Measurements from ENCODE around the gene SORD.

Gene SORD

DNA sequence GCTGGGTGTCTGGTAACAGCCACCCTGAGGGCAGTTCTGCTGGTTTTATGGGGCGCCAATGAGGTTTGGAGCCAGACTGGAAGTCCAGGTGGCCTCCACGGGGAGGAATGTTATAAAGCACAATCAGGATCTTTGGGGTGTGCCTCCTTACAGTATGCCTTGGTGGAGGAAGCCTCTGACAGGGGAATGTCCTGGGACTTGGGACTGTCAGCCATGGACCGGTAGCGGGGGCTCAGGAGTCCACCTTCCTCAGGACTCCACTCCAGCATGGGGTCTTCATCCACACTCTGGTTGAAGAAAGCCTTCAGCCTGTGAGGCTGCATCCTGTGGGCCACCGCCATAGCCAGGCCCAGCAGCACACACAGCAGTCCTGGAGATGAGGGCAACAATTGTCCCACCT is 96.0 kb downstream of the SORD start:
- Histone ChIP-seq H3K4me3 (ENCODE audit: low read length in 2 of 2) (no peak overlapping the region), H3K36me3 (ENCODE audit: control insufficient read depth in 2 of 2, insufficient read depth in 2 of 2, low read length in 2 of 2) (no peaks in the 10 kb centered on the region), H3K9me3 (ENCODE audit: control insufficient read depth in 2 of 2, low read length in 2 of 2) (no peaks in the 10 kb centered on the region), H3K4me1 (ENCODE audit: control insufficient read depth, insufficient read depth, low read length) (peaks cover 13% of the 10 kb centered on the region), H3K27ac (ENCODE audit: low read length) (no peak overlapping the region), H3K9ac (ENCODE audit: low read length in 2 of 2) (no peak overlapping the region), H3K27me3 (ENCODE audit: control insufficient read depth in 1 of 2, insufficient read depth in 2 of 2, low read length in 2 of 2) (peaks cover 58 to 62% of the 10 kb centered on the region in 2 donors)

- no peak overlapping the region for H3K27ac ChIP-seq (ENCODE audit: low read length)
- H3K9ac ChIP-seq (ENCODE audit: low read length in 2 of 2): no peak overlapping the region
- no peak overlapping the region for H3K4me3 ChIP-seq (ENCODE audit: low read length in 2 of 2)
- H3K9me3 ChIP-seq (ENCODE audit: control insufficient read depth in 2 of 2, low read length in 2 of 2): no peaks in the 10 kb centered on the region
- no peaks in the 10 kb centered on the region for H3K36me3 ChIP-seq (ENCODE audit: control insufficient read depth in 2 of 2, insufficient read depth in 2 of 2, low read length in 2 of 2)
- peaks cover 45 to 51% of the 10 kb centered on the region in 2 donors for H3K27me3 ChIP-seq (ENCODE audit: control insufficient read depth in 1 of 2, insufficient read depth in 2 of 2, low read length in 2 of 2)
- H3K4me1 ChIP-seq (ENCODE audit: control insufficient read depth, insufficient read depth, low read length): peaks cover 13% of the 10 kb centered on the region
These were observed 97.3 kb downstream of the SORD start for GRCh38 chr15:45120081-45120972.

- H3K4me1 ChIP-seq (ENCODE audit: control insufficient read depth, insufficient read depth, low read length): peaks cover 13% of the 10 kb centered on the region
- no peaks in the 10 kb centered on the region for H3K36me3 ChIP-seq (ENCODE audit: control insufficient read depth in 2 of 2, insufficient read depth in 2 of 2, low read length in 2 of 2)
- H3K9ac ChIP-seq (ENCODE audit: low read length in 2 of 2): no peak overlapping the region
- H3K27me3 ChIP-seq (ENCODE audit: control insufficient read depth in 1 of 2, insufficient read depth in 2 of 2, low read length in 2 of 2): peaks cover 38 to 51% of the 10 kb centered on the region in 2 donors
- no peak overlapping the region for H3K4me3 ChIP-seq (ENCODE audit: low read length in 2 of 2)
- no peaks in the 10 kb centered on the region for H3K9me3 ChIP-seq (ENCODE audit: control insufficient read depth in 2 of 2, low read length in 2 of 2)
- no peak overlapping the region for H3K27ac ChIP-seq (ENCODE audit: low read length)
These were observed 98.0 kb downstream of the SORD start for GRCh38 chr15:45121020-45121419.

- H3K27ac ChIP-seq (ENCODE audit: low read length): no peak overlapping the region
- peaks cover 31 to 42% of the 10 kb centered on the region in 2 donors for H3K27me3 ChIP-seq (ENCODE audit: control insufficient read depth in 1 of 2, insufficient read depth in 2 of 2, low read length in 2 of 2)
- H3K9ac ChIP-seq (ENCODE audit: low read length in 2 of 2): no peak overlapping the region
- H3K4me3 ChIP-seq (ENCODE audit: low read length in 2 of 2): no peak overlapping the region
- H3K9me3 ChIP-seq (ENCODE audit: control insufficient read depth in 2 of 2, low read length in 2 of 2): no peaks in the 10 kb centered on the region
- peaks cover 5% of the 10 kb centered on the region for H3K4me1 ChIP-seq (ENCODE audit: control insufficient read depth, insufficient read depth, low read length)
- H3K36me3 ChIP-seq (ENCODE audit: control insufficient read depth in 2 of 2, insufficient read depth in 2 of 2, low read length in 2 of 2): no peaks in the 10 kb centered on the region
These were observed 98.9 kb downstream of the SORD start for GRCh38 chr15:45121706-45122417.

- no peak overlapping the region for H3K27ac ChIP-seq (ENCODE audit: low read length)
- no peak overlapping the region for H3K4me3 ChIP-seq (ENCODE audit: low read length in 2 of 2)
- H3K9me3 ChIP-seq (ENCODE audit: control insufficient read depth in 2 of 2, low read length in 2 of 2): no peaks in the 10 kb centered on the region
- H3K27me3 ChIP-seq (ENCODE audit: control insufficient read depth in 1 of 2, insufficient read depth in 2 of 2, low read length in 2 of 2): peaks cover 22 to 36% of the 10 kb centered on the region in 2 donors
- H3K36me3 ChIP-seq (ENCODE audit: control insufficient read depth in 2 of 2, insufficient read depth in 2 of 2, low read length in 2 of 2): no peaks in the 10 kb centered on the region
- H3K4me1 ChIP-seq (ENCODE audit: control insufficient read depth, insufficient read depth, low read length): no peaks in the 10 kb centered on the region
- H3K9ac ChIP-seq (ENCODE audit: low read length in 2 of 2): no peak overlapping the region
These were observed 99.7 kb downstream of the SORD start for GRCh38 chr15:45122719-45123118.

DNA sequence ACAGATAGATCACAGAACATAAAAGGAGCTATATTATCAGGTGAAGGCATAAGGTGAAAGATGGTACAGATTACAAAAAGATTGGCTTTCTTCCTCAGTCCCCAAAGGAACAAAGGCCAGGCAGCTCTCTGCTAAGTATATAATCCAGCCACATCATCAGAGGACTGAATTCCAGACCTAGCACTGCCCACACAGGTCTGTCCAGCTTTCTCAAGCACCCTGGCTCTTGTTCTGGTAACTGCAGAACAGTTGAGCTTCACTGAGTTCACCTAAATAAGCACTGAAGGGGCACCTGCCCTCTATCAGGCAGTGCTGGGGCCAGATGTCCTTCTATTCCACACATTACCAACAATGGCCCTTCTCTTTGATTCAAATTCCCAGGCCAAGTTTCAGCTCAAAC is 100.4 kb downstream of the SORD start:
- Histone ChIP-seq H3K4me3 (ENCODE audit: low read length in 2 of 2) (no peak overlapping the region), H3K27me3 (ENCODE audit: control insufficient read depth in 1 of 2, insufficient read depth in 2 of 2, low read length in 2 of 2) (peaks cover 26 to 39% of the 10 kb centered on the region in 2 donors), H3K9ac (ENCODE audit: low read length in 2 of 2) (no peak overlapping the region), H3K36me3 (ENCODE audit: control insufficient read depth in 2 of 2, insufficient read depth in 2 of 2, low read length in 2 of 2) (no peaks in the 10 kb centered on the region), H3K4me1 (ENCODE audit: control insufficient read depth, insufficient read depth, low read length) (no peaks in the 10 kb centered on the region), H3K9me3 (ENCODE audit: control insufficient read depth in 2 of 2, low read length in 2 of 2) (peaks cover 0 to 3% of the 10 kb centered on the region in 2 donors), H3K27ac (ENCODE audit: low read length) (no peak overlapping the region)

DNA sequence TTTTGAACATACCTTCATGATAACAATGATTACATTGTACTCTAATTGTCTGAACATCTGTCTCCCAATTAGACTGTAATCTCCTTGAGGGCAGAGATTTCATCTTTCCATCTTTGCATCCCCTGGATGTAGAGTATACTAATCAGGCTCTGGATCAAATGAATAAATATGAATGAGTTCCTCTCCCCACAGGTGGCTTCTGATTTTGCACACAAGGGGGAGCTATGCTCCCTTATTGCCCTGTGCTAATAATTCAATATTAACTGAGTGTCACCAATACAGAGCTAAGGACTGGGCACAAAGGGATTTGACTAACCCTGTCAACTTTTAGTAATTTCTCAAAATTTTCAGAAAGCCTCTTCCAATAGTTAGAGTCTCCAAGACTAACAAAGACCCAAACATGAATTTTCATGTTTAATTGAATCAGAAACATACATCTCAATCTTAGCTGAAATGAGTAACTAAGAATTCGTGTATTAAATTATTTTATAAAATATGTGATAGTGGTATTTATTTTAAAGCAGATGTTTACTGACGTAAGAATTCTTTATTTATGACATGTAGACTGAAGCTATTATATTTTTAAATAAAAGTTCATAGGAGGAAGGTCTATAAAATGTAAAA is 103.7 kb downstream of the SORD start:
- no peak overlapping the region for H3K4me3 ChIP-seq (ENCODE audit: low read length in 2 of 2)
- H3K9ac ChIP-seq (ENCODE audit: low read length in 2 of 2): no peak overlapping the region
- peaks cover 5% of the 10 kb centered on the region for H3K4me1 ChIP-seq (ENCODE audit: control insufficient read depth, insufficient read depth, low read length)
- peaks cover 37 to 50% of the 10 kb centered on the region in 2 donors for H3K27me3 ChIP-seq (ENCODE audit: control insufficient read depth in 1 of 2, insufficient read depth in 2 of 2, low read length in 2 of 2)
- no peaks in the 10 kb centered on the region for H3K36me3 ChIP-seq (ENCODE audit: control insufficient read depth in 2 of 2, insufficient read depth in 2 of 2, low read length in 2 of 2)
- no peak overlapping the region for H3K27ac ChIP-seq (ENCODE audit: low read length)
- peaks cover 0 to 3% of the 10 kb centered on the region in 2 donors for H3K9me3 ChIP-seq (ENCODE audit: control insufficient read depth in 2 of 2, low read length in 2 of 2)

All from stomach smooth muscle (tissue), 2 donors.